ENCODE measurements around the gene LHX1. TPM values are rescaled to one million over a fixed set of nuclear protein-coding genes. Genes with fewer than 3 reads are reported as not detected.

The LHX1 gene
- polyA plus RNA-seq, 1 donor (not counting 4 experiments of a cell fraction or from before 2014, with no cell fraction given): 0.35 TPM

GRCh38 chr17:36939802-36940312 lies 2.6 kb downstream of the LHX1 start:
- no peaks in the 10 kb centered on the region for H3K9me1 ChIP-seq (ENCODE audit: control insufficient read depth, extremely low read depth, insufficient read depth, low read length)
- no peaks in the 10 kb centered on the region for H3K36me3 ChIP-seq (ENCODE audit: control insufficient read depth in 2 of 2, extremely low read depth in 1 of 2, insufficient read depth in 2 of 2, low read length in 2 of 2)
- no peaks in the 10 kb centered on the region for H3K9me3 ChIP-seq (ENCODE audit: control insufficient read depth, low read depth, low read length)
- H3K27ac ChIP-seq (ENCODE audit: control insufficient read depth, insufficient read depth, low read length): no peak overlapping the region
- H3K79me2 ChIP-seq (ENCODE audit: control insufficient read depth, insufficient read depth, low read length): peaks cover 6% of the 10 kb centered on the region
- FAIRE-seq: no peak
- no peak overlapping the region for H3K9ac ChIP-seq (ENCODE audit: control insufficient read depth, extremely low read depth, insufficient read depth, low read length)
- dilution Hi-C loops (cut with MboI; ENCODE audit: extremely low pct_ligation_motif_present, low sequenced_read_pairs): no loop called here
- no peak overlapping the region for H2AFZ ChIP-seq (ENCODE audit: control insufficient read depth, low read length)
- no peak for DNase-seq (ENCODE audit: low read depth, low spot score)
- TF ChIP-seq CTCF (optimal IDR thresholded peaks at IDR 0.05 in 1 of 3, IDR thresholded peaks at IDR 0.05 in 1 of 3, conservative IDR thresholded peaks at IDR 0.05 in 1 of 3; ENCODE audit: extremely low read depth in 1 of 3, insufficient read depth in 2 of 3, low read length in 3 of 3) (no peak), EZH2 (IDR thresholded peaks at IDR 0.05; ENCODE audit: low read length) (no peak)
- H3K4me1 ChIP-seq (ENCODE audit: control insufficient read depth, extremely low read depth, insufficient read depth, low read length): peaks cover 43% of the 10 kb centered on the region
- peaks cover 99% of the 10 kb centered on the region for H3K27me3 ChIP-seq (ENCODE audit: control insufficient read depth, extremely low read depth, insufficient read depth, low read length)
- peak overlapping the region; percentile 67 for H3K4me2 ChIP-seq (ENCODE audit: control insufficient read depth, extremely low read depth, insufficient read depth, low read depth, low read length)
- H3K4me3 ChIP-seq (ENCODE audit: control insufficient read depth in 2 of 3, extremely low read depth in 1 of 3, insufficient read depth in 2 of 3, low read depth in 1 of 3, low read length in 3 of 3): peak overlapping the region in 2 of 3 experiments; percentile 36 to 64
- peaks cover 4% of the 10 kb centered on the region for H4K20me1 ChIP-seq (ENCODE audit: control insufficient read depth, extremely low read depth, insufficient read depth, low read length)

DNA sequence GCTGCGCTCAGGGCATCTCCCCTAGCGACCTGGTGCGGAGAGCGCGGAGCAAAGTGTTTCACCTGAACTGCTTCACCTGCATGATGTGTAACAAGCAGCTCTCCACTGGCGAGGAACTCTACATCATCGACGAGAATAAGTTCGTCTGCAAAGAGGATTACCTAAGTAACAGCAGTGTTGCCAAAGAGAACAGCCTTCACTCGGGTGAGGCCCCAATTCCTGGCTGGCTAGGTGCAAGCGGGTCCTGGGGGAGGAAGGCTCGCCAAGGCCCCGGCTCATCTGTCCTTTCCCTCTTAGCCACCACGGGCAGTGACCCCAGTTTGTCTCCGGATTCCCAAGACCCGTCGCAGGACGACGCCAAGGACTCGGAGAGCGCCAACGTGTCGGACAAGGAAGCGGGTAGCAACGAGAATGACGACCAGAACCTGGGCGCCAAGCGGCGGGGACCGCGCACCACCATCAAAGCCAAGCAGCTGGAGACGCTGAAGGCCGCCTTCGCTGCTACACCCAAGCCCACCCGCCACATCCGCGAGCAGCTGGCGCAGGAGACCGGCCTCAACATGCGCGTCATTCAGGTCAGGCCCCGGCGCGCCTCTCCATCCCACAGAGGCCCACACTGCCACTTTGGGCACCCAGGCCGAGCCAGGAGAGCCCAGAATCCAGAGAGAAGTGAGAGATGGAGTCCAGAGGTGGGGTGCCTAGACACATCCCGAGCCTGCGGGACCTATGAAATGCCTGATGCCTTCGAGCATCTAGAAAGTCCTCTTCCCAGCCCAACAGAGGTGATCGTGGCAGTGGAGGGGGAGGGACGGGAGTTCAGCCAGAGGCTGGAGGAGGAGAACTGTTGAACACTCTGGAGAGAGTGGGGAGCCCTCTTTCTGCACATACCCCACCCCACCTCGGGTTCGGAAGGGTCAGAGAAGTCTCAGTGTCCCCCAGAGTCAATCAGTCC lies 3.3 kb downstream of the LHX1 start:
- Histone ChIP-seq H4K20me1 (ENCODE audit: control insufficient read depth, extremely low read depth, insufficient read depth, low read length) (peaks cover 4% of the 10 kb centered on the region), H3K4me3 (ENCODE audit: control insufficient read depth in 2 of 3, extremely low read depth in 1 of 3, insufficient read depth in 2 of 3, low read depth in 1 of 3, low read length in 3 of 3) (peak overlapping the region in 1 of 3 experiments; percentile 8), H3K36me3 (ENCODE audit: control insufficient read depth in 2 of 2, extremely low read depth in 1 of 2, insufficient read depth in 2 of 2, low read length in 2 of 2) (no peaks in the 10 kb centered on the region), H2AFZ (ENCODE audit: control insufficient read depth, low read length) (no peak overlapping the region), H3K79me2 (ENCODE audit: control insufficient read depth, insufficient read depth, low read length) (peaks cover 6% of the 10 kb centered on the region), H3K4me1 (ENCODE audit: control insufficient read depth, extremely low read depth, insufficient read depth, low read length) (peaks cover 38% of the 10 kb centered on the region), H3K4me2 (ENCODE audit: control insufficient read depth, extremely low read depth, insufficient read depth, low read depth, low read length) (peak overlapping the region; percentile 16), H3K9me1 (ENCODE audit: control insufficient read depth, extremely low read depth, insufficient read depth, low read length) (no peaks in the 10 kb centered on the region), H3K27ac (ENCODE audit: control insufficient read depth, insufficient read depth, low read length) (no peak overlapping the region), H3K27me3 (ENCODE audit: control insufficient read depth, extremely low read depth, insufficient read depth, low read length) (peaks cover 96% of the 10 kb centered on the region), H3K9me3 (ENCODE audit: control insufficient read depth, low read depth, low read length) (no peaks in the 10 kb centered on the region), H3K9ac (ENCODE audit: control insufficient read depth, extremely low read depth, insufficient read depth, low read length) (no peak overlapping the region)
- TF ChIP-seq CTCF (optimal IDR thresholded peaks at IDR 0.05 in 1 of 3, IDR thresholded peaks at IDR 0.05 in 1 of 3, conservative IDR thresholded peaks at IDR 0.05 in 1 of 3; ENCODE audit: extremely low read depth in 1 of 3, insufficient read depth in 2 of 3, low read length in 3 of 3) (no peak), EZH2 (IDR thresholded peaks at IDR 0.05; ENCODE audit: low read length) (peak; percentile 57)
- dilution Hi-C loops (cut with MboI; ENCODE audit: extremely low pct_ligation_motif_present, low sequenced_read_pairs): no loop called here
- no peak for DNase-seq (ENCODE audit: low read depth, low spot score)
- no peak for FAIRE-seq
